Muscle layer of duodenum (tissue), 2 donors: ENCODE measurements around the gene CCDC124.
A peak's percentile ranks its signal among the peaks of the same experiment; 100 is the strongest.
"Not testable (repeated sequence)": the region's sequence is repeated elsewhere in the genome, so short reads cannot be mapped to it uniquely, and the experiment has no call there.

Experiments
- H3K27ac ChIP-seq: one replicate; pipeline ENCODE4 v1.7.0; 2013; ENCODE audit warnings: mild to moderate bottlenecking, low read length
- H3K27me3 ChIP-seq: one replicate; pipeline ENCODE4 v1.7.0; 2013; ENCODE audit warnings: low read depth, mild to moderate bottlenecking, control low read depth, low read length
- H3K36me3 ChIP-seq, 2 donors: one replicate each; pipeline ENCODE4 v1.7.0; 2013; ENCODE audit warnings: low read length in 2 of 2, control low read depth in 1 of 2, mild to moderate bottlenecking in 1 of 2; ENCODE audit not compliant: insufficient read depth in 2 of 2, control insufficient read depth in 1 of 2
- H3K4me1 ChIP-seq, 2 donors: one replicate each; pipeline ENCODE4 v1.7.0; 2013; ENCODE audit warnings: low read length in 2 of 2, mild to moderate bottlenecking in 2 of 2, control low read depth in 1 of 2, moderate library complexity in 1 of 2; ENCODE audit not compliant: insufficient read depth in 2 of 2, control insufficient read depth in 1 of 2
- H3K4me3 ChIP-seq, 2 donors: one replicate each; pipeline ENCODE4 v1.7.0; 2013; ENCODE audit warnings: low read length in 2 of 2, low read depth in 1 of 2, mild to moderate bottlenecking in 1 of 2
- H3K9me3 ChIP-seq, 2 donors: one replicate each; pipeline ENCODE4 v1.7.0; 2013; ENCODE audit warnings: low read length in 2 of 2, control low read depth in 1 of 2, mild to moderate bottlenecking in 1 of 2; ENCODE audit not compliant: control insufficient read depth in 1 of 2
- donor health status: healthy.

The CCDC124 gene

GRCh38 chr19:17910791-17911360 is 21.9 kb upstream of the CCDC124 start:
- Histone ChIP-seq H3K4me1 (no peaks in the 10 kb centered on the region), H3K9me3 (peaks cover 4 to 14% of the 10 kb centered on the region in 2 donors), H3K27me3 (no peaks in the 10 kb centered on the region), H3K27ac (no peak overlapping the region), H3K4me3 (no peak overlapping the region), H3K36me3 (no peaks in the 10 kb centered on the region)

- no peaks in the 10 kb centered on the region for H3K27me3 ChIP-seq
- H3K4me1 ChIP-seq, result no peaks in the 10 kb centered on the region
- peaks cover 4 to 5% of the 10 kb centered on the region in 2 donors for H3K9me3 ChIP-seq
- no peak overlapping the region for H3K4me3 ChIP-seq
- H3K27ac ChIP-seq, result no peak overlapping the region
- no peaks in the 10 kb centered on the region for H3K36me3 ChIP-seq
Observed at GRCh38 chr19:17915940-17916593, 16.7 kb upstream of the CCDC124 start.

- H3K4me1 ChIP-seq, H3K27me3 ChIP-seq, H3K4me3 ChIP-seq, H3K36me3 ChIP-seq, H3K9me3 ChIP-seq, H3K27ac ChIP-seq: not testable (repeated sequence)
Observed at GRCh38 chr19:17918151-17918550, 14.7 kb upstream of the CCDC124 start.

- not testable (repeated sequence) for H3K4me3 ChIP-seq, H3K36me3 ChIP-seq, H3K9me3 ChIP-seq, H3K27me3 ChIP-seq, H3K4me1 ChIP-seq, H3K27ac ChIP-seq
Observed at GRCh38 chr19:17919122-17919521, 13.7 kb upstream of the CCDC124 start.

GRCh38 chr19:17920527-17920926 is 12.3 kb upstream of the CCDC124 start:
- H3K27ac ChIP-seq, result no peak overlapping the region
- no peaks in the 10 kb centered on the region for H3K36me3 ChIP-seq
- no peaks in the 10 kb centered on the region for H3K4me1 ChIP-seq
- H3K9me3 ChIP-seq, result no peaks in the 10 kb centered on the region
- H3K27me3 ChIP-seq, result no peaks in the 10 kb centered on the region
- no peak overlapping the region for H3K4me3 ChIP-seq

GRCh38 chr19:17922138-17922537 is 10.7 kb upstream of the CCDC124 start:
- H3K9me3 ChIP-seq, result no peaks in the 10 kb centered on the region
- no peaks in the 10 kb centered on the region for H3K4me1 ChIP-seq
- H3K4me3 ChIP-seq, result no peak overlapping the region
- H3K27me3 ChIP-seq, result no peaks in the 10 kb centered on the region
- H3K27ac ChIP-seq, result no peak overlapping the region
- no peaks in the 10 kb centered on the region for H3K36me3 ChIP-seq

GRCh38 chr19:17926044-17926443 is 6.8 kb upstream of the CCDC124 start:
- Histone ChIP-seq H3K36me3 (no peaks in the 10 kb centered on the region), H3K4me1 (no peaks in the 10 kb centered on the region), H3K4me3 (no peak overlapping the region), H3K9me3 (no peaks in the 10 kb centered on the region), H3K27me3 (no peaks in the 10 kb centered on the region), H3K27ac (no peak overlapping the region)

- peaks cover 0 to 13% of the 10 kb centered on the region in 2 donors for H3K4me1 ChIP-seq
- H3K27ac ChIP-seq, result no peak overlapping the region
- no peaks in the 10 kb centered on the region for H3K9me3 ChIP-seq
- no peaks in the 10 kb centered on the region for H3K36me3 ChIP-seq
- no peak overlapping the region for H3K4me3 ChIP-seq
- no peaks in the 10 kb centered on the region for H3K27me3 ChIP-seq
Observed at GRCh38 chr19:17929056-17929455, 3.8 kb upstream of the CCDC124 start.

GRCh38 chr19:17931532-17932191 is 1.2 kb upstream of the CCDC124 start:
- Histone ChIP-seq H3K27me3 (no peaks in the 10 kb centered on the region), H3K9me3 (no peaks in the 10 kb centered on the region), H3K4me1 (peaks cover 0 to 16% of the 10 kb centered on the region in 2 donors), H3K36me3 (no peaks in the 10 kb centered on the region), H3K4me3 (peak overlapping the region; percentile 91 to 94), H3K27ac (no peak overlapping the region)

- H3K27ac ChIP-seq, result peak overlapping the region; percentile 89
- H3K27me3 ChIP-seq, result no peaks in the 10 kb centered on the region
Observed at GRCh38 chr19:17933414-17934129, 757 bp downstream of the CCDC124 start.

GRCh38 chr19:17936379-17936778 is 3.6 kb downstream of the CCDC124 start:
- Histone ChIP-seq H3K4me1 (peaks cover 0 to 16% of the 10 kb centered on the region in 2 donors), H3K27ac (no peak overlapping the region), H3K9me3 (no peaks in the 10 kb centered on the region), H3K36me3 (peaks cover 3 to 7% of the 10 kb centered on the region in 2 donors), H3K4me3 (no peak overlapping the region), H3K27me3 (no peaks in the 10 kb centered on the region)

More at GRCh38 chr19:17933414-17934129, 757 bp downstream of the CCDC124 start:
- Histone ChIP-seq H3K9me3 (no peaks in the 10 kb centered on the region), H3K4me1 (peaks cover 0 to 16% of the 10 kb centered on the region in 2 donors), H3K36me3 (no peaks in the 10 kb centered on the region), H3K4me3 (peak overlapping the region; percentile 91 to 94)
